Aorta (tissue), 5 donors: ENCODE data around the gene COL4A4. TPM values are rescaled to one million over a fixed set of nuclear protein-coding genes. Genes with fewer than 3 reads are reported as not detected.
A peak's percentile ranks its signal among the peaks of the same experiment; 100 is the strongest.

Experiments used
- ATAC-seq: fragments of 200-7000 bp; cut with Tn5 transposase; one replicate; pipeline ENCODE4 v1.9.1; 2022; ENCODE audit warnings: moderate library complexity; ENCODE audit not compliant: low FRiP score
- DNase-seq, 2 donors: peaks; one replicate each; pipeline ENCODE4 v3.0.0-alpha.2; 2020
- H3K27ac ChIP-seq, 2 donors: one replicate each; pipeline ENCODE4 v1.5.1; 2013; ENCODE audit warnings: low read length in 2 of 2, mild to moderate bottlenecking in 2 of 2, moderate library complexity in 2 of 2, control low read depth in 1 of 2, inconsistent platforms in 1 of 2, low read depth in 1 of 2
- H3K27me3 ChIP-seq, 2 donors: one replicate each; pipeline ENCODE4 v1.6.1; 2013; ENCODE audit warnings: control low read depth in 1 of 2, low read length in 1 of 2, mild to moderate bottlenecking in 1 of 2, moderate library complexity in 1 of 2; ENCODE audit not compliant: insufficient read depth in 2 of 2, control insufficient read depth in 1 of 2
- H3K36me3 ChIP-seq, 2 donors: one replicate each; pipeline ENCODE4 v1.6.1; 2013; ENCODE audit warnings: control low read depth in 1 of 2, low read length in 1 of 2, mild to moderate bottlenecking in 1 of 2; ENCODE audit not compliant: insufficient read depth in 2 of 2, control insufficient read depth in 1 of 2
- H3K4me1 ChIP-seq, 2 donors: one replicate each; pipeline ENCODE4 v1.6.1; 2013; ENCODE audit warnings: low read length in 2 of 2, control low read depth in 1 of 2, mild to moderate bottlenecking in 1 of 2, moderate library complexity in 1 of 2; ENCODE audit not compliant: insufficient read depth in 2 of 2, control insufficient read depth in 1 of 2
- H3K4me3 ChIP-seq, 2 donors: one replicate each; pipeline ENCODE4 v1.5.1; 2013; ENCODE audit warnings: low read length in 2 of 2, control low read depth in 1 of 2, mild to moderate bottlenecking in 1 of 2
- H3K9me3 ChIP-seq: one replicate; pipeline ENCODE4 v1.6.1; 2013; ENCODE audit warnings: mild to moderate bottlenecking, low read length; ENCODE audit not compliant: control insufficient read depth
- WGBS, 2 donors: extraction: QIAGEN DNeasy Blood & Tissue Kit; methylation state at CpG; one replicate each; pipeline ENCODE4 v1.1.7; 2013; 5-methylcytosine and 5-hydroxymethylcytosine counted together
- intact Hi-C, 2 donors: fragments of 100-400 bp; cut with DNase I; formaldehyde crosslinking; loops; one replicate each; pipeline versions ENCODE4 v1.14.2 to v1.15.0; 2022
- polyA plus RNA-seq, 2 donors: library from polyadenylated mRNA; stranded (reverse); fragments of 200-250 nt; gene quantifications; one replicate each; pipeline ENCODE4 v1.2.3, GENCODE V29; 2013
- total RNA-seq, 2 donors: library from RNA; stranded (reverse); fragmentation: NEBNext Ultra II Directional; extraction: Animal tissue kit (Norgen Biotek cat#: 25700); gene quantifications; one replicate each; pipeline ENCODE4 v1.2.1, GENCODE V29; 2021
- donor health status: healthy with polysubstance abuse.
- donor health status: Bipolar disorder and iron deficiency.
- donor health status: DM: no; HTN: no; CAD: no.
- donor health status: DM: no; HTN: no; CAD: no.
- donor health status: DM: yes; HTN: yes; CAD: no.

COL4A4 gene
- total and polyA plus RNA-seq, 4 donors = 2.3 to 15.8 (median 14.5) TPM

GRCh38 chr2:226981791-226982326 is 182.1 kb downstream of the COL4A4 start:
- ATAC-seq (no peak), DNase-seq (no peak)
- 78 to 80% methylated on average over 3 of the region's 3 CpGs for WGBS, 2 donors
- Histone ChIP-seq H3K27ac (no peak overlapping the region), H3K9me3 (no peaks in the 10 kb centered on the region), H3K27me3 (no peaks in the 10 kb centered on the region), H3K36me3 (no peaks in the 10 kb centered on the region), H3K4me1 (peaks cover 0 to 2% of the 10 kb centered on the region in 2 donors), H3K4me3 (no peak overlapping the region)
- intact Hi-C loops = loop anchor here in 1 of 2 donors (10.0 kb wide), 1 partner anchor 147 kb away; the partner anchor contains the start of gene RHBDD1

GRCh38 chr2:226979004-226979403 is 185.0 kb downstream of the COL4A4 start:
- H3K36me3 ChIP-seq = no peaks in the 10 kb centered on the region

GRCh38 chr2:226978300-226978699 is 185.7 kb downstream of the COL4A4 start:
- H3K4me1 ChIP-seq = no peaks in the 10 kb centered on the region
- H3K27ac ChIP-seq = no peak overlapping the region
- H3K9me3 ChIP-seq = no peaks in the 10 kb centered on the region
- H3K4me3 ChIP-seq = no peak overlapping the region
- 95 to 96% methylated on average over 7 of the region's 7 CpGs for WGBS, 2 donors
- intact Hi-C loops = no loop called here
- H3K36me3 ChIP-seq = no peaks in the 10 kb centered on the region
- DNase-seq (no peak), ATAC-seq (no peak)
- no peaks in the 10 kb centered on the region for H3K27me3 ChIP-seq

More at GRCh38 chr2:226979004-226979403, 185.0 kb downstream of the COL4A4 start:
- WGBS, 2 donors = 86 to 90% methylated on average over 4 of the region's 4 CpGs
- Histone ChIP-seq H3K4me1 (no peaks in the 10 kb centered on the region), H3K4me3 (no peak overlapping the region), H3K27me3 (no peaks in the 10 kb centered on the region), H3K9me3 (no peaks in the 10 kb centered on the region), H3K27ac (no peak overlapping the region)
- intact Hi-C loops = no loop called here
- no peak for ATAC-seq
- no peak for DNase-seq

GRCh38 chr2:226977775-226978190 is 186.2 kb downstream of the COL4A4 start:
- no peak for DNase-seq
- Histone ChIP-seq H3K27me3 (no peaks in the 10 kb centered on the region), H3K4me3 (no peak overlapping the region), H3K27ac (no peak overlapping the region), H3K4me1 (no peaks in the 10 kb centered on the region), H3K9me3 (no peaks in the 10 kb centered on the region), H3K36me3 (no peaks in the 10 kb centered on the region)
- ATAC-seq = no peak
- intact Hi-C loops = no loop called here
- 79 to 85% methylated on average over 2 of the region's 2 CpGs for WGBS, 2 donors

GRCh38 chr2:226973816-226974215 is 190.2 kb downstream of the COL4A4 start:
- WGBS, 2 donors = 94 to 95% methylated on average over 10 of the region's 10 CpGs
- no peaks in the 10 kb centered on the region for H3K36me3 ChIP-seq
- no peaks in the 10 kb centered on the region for H3K9me3 ChIP-seq
- no peak overlapping the region for H3K27ac ChIP-seq
- no peak overlapping the region for H3K4me3 ChIP-seq
- intact Hi-C loops = no loop called here
- peaks cover 5 to 6% of the 10 kb centered on the region in 2 donors for H3K4me1 ChIP-seq
- H3K27me3 ChIP-seq = no peaks in the 10 kb centered on the region
- ATAC-seq (no peak), DNase-seq (no peak)

- H3K4me1 ChIP-seq = peaks cover 5 to 11% of the 10 kb centered on the region in 2 donors
- intact Hi-C loops = no loop called here
- 98 to 99% methylated on average over 4 of the region's 4 CpGs for WGBS, 2 donors
Observed at GRCh38 chr2:226971770-226972169, 192.2 kb downstream of the COL4A4 start.

GRCh38 chr2:226971084-226971483 is 192.9 kb downstream of the COL4A4 start:
- H3K4me3 ChIP-seq = peak overlapping the region in 1 of 2 donors; percentile 8
- peaks cover 0 to 2% of the 10 kb centered on the region in 2 donors for H3K36me3 ChIP-seq
- ATAC-seq (no peak), DNase-seq (no peak)
- no peaks in the 10 kb centered on the region for H3K27me3 ChIP-seq
- no peaks in the 10 kb centered on the region for H3K9me3 ChIP-seq
- H3K27ac ChIP-seq = peak overlapping the region in 1 of 2 donors; percentile 49
- intact Hi-C loops = no loop called here
- 79 to 87% methylated on average over 6 of the region's 6 CpGs for WGBS, 2 donors
- peaks cover 5 to 11% of the 10 kb centered on the region in 2 donors for H3K4me1 ChIP-seq

More at GRCh38 chr2:226971770-226972169, 192.2 kb downstream of the COL4A4 start:
- DNase-seq (no peak), ATAC-seq (no peak)
- H3K9me3 ChIP-seq = no peaks in the 10 kb centered on the region
- H3K36me3 ChIP-seq = no peaks in the 10 kb centered on the region
- no peak overlapping the region for H3K27ac ChIP-seq
- H3K4me3 ChIP-seq = no peak overlapping the region
- no peaks in the 10 kb centered on the region for H3K27me3 ChIP-seq

GRCh38 chr2:226970362-226970761 is 193.6 kb downstream of the COL4A4 start:
- DNase-seq (no peak), ATAC-seq (no peak)
- Histone ChIP-seq H3K4me3 (no peak overlapping the region), H3K36me3 (peaks cover 0 to 2% of the 10 kb centered on the region in 2 donors), H3K27me3 (no peaks in the 10 kb centered on the region), H3K27ac (peak overlapping the region; percentile 71 to 74), H3K9me3 (no peaks in the 10 kb centered on the region), H3K4me1 (peaks cover 5 to 11% of the 10 kb centered on the region in 2 donors)
- WGBS, 2 donors = 28 to 35% methylated on average over 3 of the region's 3 CpGs
- intact Hi-C loops = no loop called here

- WGBS, 2 donors = 4 to 8% methylated on average over 6 of the region's 6 CpGs
- H3K27ac ChIP-seq = peak overlapping the region; percentile 63 to 74
- H3K4me1 ChIP-seq = peaks cover 5 to 11% of the 10 kb centered on the region in 2 donors
- intact Hi-C loops = loop anchor here in 1 of 2 donors (5.0 kb wide), 1 partner anchor 132 kb away; the partner anchor contains the start of gene RHBDD1
- ATAC-seq (peak; percentile 61), DNase-seq (no peak)
- peak overlapping the region; percentile 16 to 20 for H3K4me3 ChIP-seq
- H3K27me3 ChIP-seq = no peaks in the 10 kb centered on the region
- no peaks in the 10 kb centered on the region for H3K9me3 ChIP-seq
- peaks cover 0 to 2% of the 10 kb centered on the region in 2 donors for H3K36me3 ChIP-seq
Observed at GRCh38 chr2:226969417-226970080, 194.5 kb downstream of the COL4A4 start.
